ENCODE measurements around the gene FRMPD4.
"Not testable (repeated sequence)": the region's sequence is repeated elsewhere in the genome, so short reads cannot be mapped to it uniquely, and the experiment has no call there.

Gene FRMPD4

GRCh38 chrX:12526306-12526705 is 388.0 kb downstream of the FRMPD4 start:
- no peak for DNase-seq (ENCODE audit: low read depth in 2 of 2)

- not testable (repeated sequence) for DNase-seq (ENCODE audit: low read depth in 2 of 2)
These were observed 399.8 kb downstream of the FRMPD4 start for GRCh38 chrX:12538096-12538495.

- DNase-seq (ENCODE audit: low read depth in 2 of 2), result not testable (repeated sequence)
These were observed 404.0 kb downstream of the FRMPD4 start for GRCh38 chrX:12542251-12542650.

GRCh38 chrX:12548341-12548740 is 410.1 kb downstream of the FRMPD4 start:
- DNase-seq (ENCODE audit: low read depth in 2 of 2), result no peak

- DNase-seq (ENCODE audit: low read depth in 2 of 2), result no peak
These were observed 410.5 kb downstream of the FRMPD4 start for GRCh38 chrX:12548746-12549145.

GRCh38 chrX:12554206-12554605 is 415.9 kb downstream of the FRMPD4 start:
- no peak for DNase-seq (ENCODE audit: low read depth in 2 of 2)

- no peak for DNase-seq (ENCODE audit: low read depth in 2 of 2)
These were observed 424.8 kb downstream of the FRMPD4 start for GRCh38 chrX:12563121-12563520.

- no peak for DNase-seq (ENCODE audit: low read depth in 2 of 2)
These were observed 425.9 kb downstream of the FRMPD4 start for GRCh38 chrX:12564221-12564620.

- DNase-seq (ENCODE audit: low read depth in 2 of 2), result no peak
These were observed 429.6 kb downstream of the FRMPD4 start for GRCh38 chrX:12567857-12568256.

- no peak for DNase-seq (ENCODE audit: low read depth in 2 of 2)
These were observed 432.7 kb downstream of the FRMPD4 start for GRCh38 chrX:12570859-12571501.

GRCh38 chrX:12579311-12579710 is 441.0 kb downstream of the FRMPD4 start:
- DNase-seq (ENCODE audit: low read depth in 2 of 2), result no peak

GRCh38 chrX:12580548-12580947 is 442.3 kb downstream of the FRMPD4 start:
- no peak for DNase-seq (ENCODE audit: low read depth in 2 of 2)

- DNase-seq (ENCODE audit: low read depth in 2 of 2), result no peak
These were observed 443.3 kb downstream of the FRMPD4 start for GRCh38 chrX:12581546-12581945.

GRCh38 chrX:12582649-12583048 is 444.4 kb downstream of the FRMPD4 start:
- no peak for DNase-seq (ENCODE audit: low read depth in 2 of 2)

- no peak for DNase-seq (ENCODE audit: low read depth in 2 of 2)
These were observed 445.3 kb downstream of the FRMPD4 start for GRCh38 chrX:12583543-12583942.

- no peak for DNase-seq (ENCODE audit: low read depth in 2 of 2)
These were observed 457.4 kb downstream of the FRMPD4 start for GRCh38 chrX:12595720-12596119.

GRCh38 chrX:12610079-12610478 is 471.8 kb downstream of the FRMPD4 start:
- no peak for DNase-seq (ENCODE audit: low read depth in 2 of 2)

GRCh38 chrX:12611471-12611870 is 473.2 kb downstream of the FRMPD4 start:
- no peak for DNase-seq (ENCODE audit: low read depth in 2 of 2)

GRCh38 chrX:12614266-12614665 is 476.0 kb downstream of the FRMPD4 start:
- DNase-seq (ENCODE audit: low read depth in 2 of 2), result no peak

GRCh38 chrX:12615061-12615460 is 476.8 kb downstream of the FRMPD4 start:
- DNase-seq (ENCODE audit: low read depth in 2 of 2), result no peak

GRCh38 chrX:12617241-12617640 is 479.0 kb downstream of the FRMPD4 start:
- DNase-seq (ENCODE audit: low read depth in 2 of 2), result no peak

GRCh38 chrX:12647230-12647629 is 509.0 kb downstream of the FRMPD4 start:
- no peak for DNase-seq (ENCODE audit: low read depth in 2 of 2)

- DNase-seq (ENCODE audit: low read depth in 2 of 2), result no peak
These were observed 510.7 kb downstream of the FRMPD4 start for GRCh38 chrX:12648995-12649394.

GRCh38 chrX:12657433-12657832 is 519.2 kb downstream of the FRMPD4 start:
- DNase-seq (ENCODE audit: low read depth in 2 of 2), result no peak
